Effector memory CD8-positive, alpha-beta T cell (primary cell): ENCODE measurements around the gene ARHGAP35.
A peak's percentile ranks its signal among the peaks of the same experiment; 100 is the strongest.
"Not testable (repeated sequence)": the region's sequence is repeated elsewhere in the genome, so short reads cannot be mapped to it uniquely, and the experiment has no call there.

Experiments
- ATAC-seq: fragments of 150-1000 bp; cut with Tn5 transposase; replicated peaks from 2 replicates; pipeline ENCODE4 v1.10.0; 2021; ENCODE audit warnings: mild to moderate bottlenecking, moderate library complexity
- DNase-seq, 3 experiments: peaks; one replicate each; pipeline ENCODE4 v3.0.0; 2021
- H3K27ac Mint-ChIP-seq, 2 donors: one replicate each; pipeline ENCODE4 v1.8.0; 2022; ENCODE audit warnings: mild to moderate bottlenecking in 2 of 2, mixed read lengths in 2 of 2, moderate library complexity in 2 of 2
- H3K27me3 Mint-ChIP-seq, 2 donors: one replicate each; pipeline ENCODE4 v1.8.0; 2022; ENCODE audit warnings: mixed read lengths in 2 of 2
- H3K36me3 Mint-ChIP-seq: one replicate; pipeline ENCODE4 v1.8.0; 2022; ENCODE audit warnings: mild to moderate bottlenecking, moderate library complexity, mixed read lengths; ENCODE audit not compliant: insufficient read depth
- H3K4me1 Mint-ChIP-seq, 2 donors: one replicate each; pipeline ENCODE4 v1.8.0; 2022; ENCODE audit warnings: low read depth in 2 of 2, mixed read lengths in 2 of 2
- H3K4me3 Mint-ChIP-seq, 2 donors: one replicate each; pipeline ENCODE4 v1.8.0; 2022; ENCODE audit warnings: mild to moderate bottlenecking in 2 of 2, mixed read lengths in 2 of 2, moderate library complexity in 2 of 2
- H3K9me3 Mint-ChIP-seq, 2 donors: one replicate each; pipeline ENCODE4 v1.8.0; 2022; ENCODE audit warnings: mixed read lengths in 2 of 2

Gene ARHGAP35

GRCh38 chr19:46850228-46851203 lies 10.3 kb upstream of the ARHGAP35 start, which contains the start of gene AP2S1:
TSS of gene AP2S1 (minus strand) at chr19:46850846. CDS start at chr19:46850766, 80 bp downstream.
- peak within 1 kb of the TSS; percentile 89 to 91 for H3K4me3 Mint-ChIP-seq
- no peaks in the 10 kb centered on the region for H3K9me3 Mint-ChIP-seq
- H3K27me3 Mint-ChIP-seq, result no peaks in the 10 kb centered on the region
- DNase-seq (peak; percentile 91 to 94 (median 93)), ATAC-seq (peak; percentile 94)
- H3K36me3 Mint-ChIP-seq, result peaks cover 28% of the 10 kb centered on the region
- peak within 1 kb of the TSS; percentile 87 to 94 for H3K27ac Mint-ChIP-seq
- H3K4me1 Mint-ChIP-seq, result peaks cover 20 to 24% of the 10 kb centered on the region in 2 donors

DNA sequence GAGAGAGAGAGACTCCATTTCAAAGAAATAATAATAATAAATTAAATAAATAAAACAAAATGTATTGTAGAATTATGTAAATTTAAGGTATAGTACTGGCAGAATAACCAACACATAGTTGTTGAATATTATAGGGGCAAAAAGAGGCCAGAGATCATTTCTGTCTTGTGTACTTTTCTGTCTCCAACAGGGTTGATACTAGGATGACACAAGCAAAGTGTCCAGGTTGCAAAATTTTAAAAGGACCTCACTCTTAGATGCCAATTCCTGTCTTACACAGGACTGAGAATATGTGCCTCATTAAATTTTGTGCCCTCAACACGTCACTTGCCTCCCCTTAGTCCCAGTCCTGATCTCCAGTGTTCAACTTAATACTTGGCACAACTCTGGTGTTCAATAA lies 8.0 kb upstream of the ARHGAP35 start:
- Mint-ChIP-seq H3K4me1 (peaks cover 24 to 29% of the 10 kb centered on the region in 2 donors), H3K27ac (no peak overlapping the region), H3K27me3 (no peaks in the 10 kb centered on the region), H3K9me3 (no peaks in the 10 kb centered on the region), H3K36me3 (peaks cover 17% of the 10 kb centered on the region), H3K4me3 (no peak overlapping the region)
- ATAC-seq (no peak), DNase-seq (no peak)

DNA sequence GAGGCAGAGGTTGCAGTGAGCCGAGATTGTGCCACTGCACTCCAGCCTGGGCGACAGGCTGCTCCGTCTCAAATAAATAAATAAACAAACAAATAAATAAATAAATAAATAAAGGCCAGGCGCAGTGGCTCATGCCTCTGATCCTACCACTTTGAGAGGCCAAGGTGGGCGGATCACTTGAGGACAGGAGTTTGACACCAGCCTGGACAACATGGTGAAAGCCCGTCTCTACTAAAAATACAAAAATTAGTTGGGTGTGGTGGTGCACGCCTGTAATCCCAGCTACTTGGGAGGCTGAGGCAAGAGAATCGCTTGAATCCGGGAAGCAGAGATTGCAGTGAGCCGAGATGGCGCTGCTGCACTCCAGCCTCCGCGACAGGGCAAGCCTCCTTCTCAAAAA lies 6.1 kb upstream of the ARHGAP35 start:
- peaks cover 16% of the 10 kb centered on the region for H3K36me3 Mint-ChIP-seq
- not testable (repeated sequence) for H3K4me3 Mint-ChIP-seq, H3K27me3 Mint-ChIP-seq, H3K9me3 Mint-ChIP-seq, H3K27ac Mint-ChIP-seq, DNase-seq, ATAC-seq
- peaks cover 21 to 24% of the 10 kb centered on the region in 2 donors for H3K4me1 Mint-ChIP-seq

DNA sequence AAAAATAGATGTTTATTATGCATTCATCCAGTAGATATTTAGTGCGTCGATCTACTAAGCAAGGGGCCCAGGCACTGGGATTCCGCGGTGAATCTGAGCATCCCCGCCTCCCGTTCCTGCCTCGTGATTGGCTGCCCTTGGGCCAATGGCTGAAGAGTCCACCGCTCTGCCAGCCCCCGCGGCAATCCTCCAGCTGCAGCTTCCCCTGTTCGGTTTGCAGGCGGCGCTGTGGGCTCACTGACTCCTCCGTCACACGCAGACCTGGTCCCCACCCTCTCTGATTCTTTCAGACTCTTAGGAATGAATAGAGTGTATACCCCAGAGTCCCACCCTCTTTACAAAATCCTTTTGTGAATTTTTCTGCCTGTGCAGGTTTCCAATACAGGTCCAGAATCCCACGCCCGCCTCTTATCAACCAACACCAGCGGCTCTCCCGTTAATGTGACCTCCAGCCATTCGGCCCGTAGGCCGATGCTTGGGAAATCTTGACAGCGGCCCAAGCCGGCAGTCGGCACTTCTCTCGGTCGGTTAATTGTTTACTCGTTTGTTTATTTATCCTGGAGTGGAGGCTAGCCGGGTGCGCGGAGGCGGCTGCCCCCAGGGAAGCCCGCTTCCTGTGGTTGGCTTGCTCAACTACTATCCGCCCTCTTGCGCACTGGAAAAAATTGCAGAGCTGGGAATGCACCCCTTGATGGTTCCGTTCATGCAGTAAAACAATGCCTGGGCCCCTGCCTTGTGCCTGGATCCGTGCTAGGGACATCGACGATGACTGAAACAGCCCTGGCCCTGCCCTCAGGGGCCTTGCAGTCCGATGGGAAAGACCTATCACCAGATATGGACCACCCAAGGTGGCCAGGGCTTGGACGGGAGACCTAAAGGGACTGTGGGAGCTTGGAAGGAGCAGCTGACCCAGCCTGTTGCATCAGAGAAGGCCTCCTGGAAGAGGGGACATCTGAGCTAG lies 4.5 kb upstream of the ARHGAP35 start:
- Mint-ChIP-seq H3K4me1 (peaks cover 14 to 16% of the 10 kb centered on the region in 2 donors), H3K9me3 (no peaks in the 10 kb centered on the region), H3K36me3 (peaks cover 21% of the 10 kb centered on the region), H3K4me3 (peak overlapping the region; percentile 42 to 71), H3K27ac (peak overlapping the region in 1 of 2 donors; percentile 8), H3K27me3 (no peaks in the 10 kb centered on the region)
- peak; percentile 65 for ATAC-seq
- peak; percentile 82 to 88 (median 85) for DNase-seq

DNA sequence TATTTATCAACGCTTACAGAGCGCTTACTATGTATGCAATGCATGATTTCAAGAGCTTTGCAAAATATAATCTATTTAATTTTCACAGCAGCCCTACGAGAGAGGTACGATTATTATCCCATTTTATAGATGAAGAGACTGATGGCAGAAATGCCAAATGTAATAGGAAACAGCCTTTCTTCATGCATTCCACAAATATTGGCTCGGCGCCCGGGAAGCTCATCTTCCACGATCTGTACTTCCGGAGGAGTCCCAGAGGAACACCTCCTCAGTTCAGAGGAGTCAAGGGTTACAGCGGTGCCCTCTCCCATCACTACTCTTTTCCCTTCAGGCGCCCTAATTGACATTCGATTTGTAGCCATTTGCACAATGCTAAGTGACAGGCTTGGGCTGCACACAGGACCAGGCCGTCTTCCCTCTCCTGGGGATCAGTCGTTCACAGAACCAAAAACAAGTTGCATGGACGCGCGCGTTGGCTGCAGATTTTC lies 1.1 kb upstream of the ARHGAP35 start:
- Mint-ChIP-seq H3K4me3 (no peak overlapping the region), H3K27ac (peak overlapping the region; percentile 77 to 88), H3K4me1 (peaks cover 14 to 16% of the 10 kb centered on the region in 2 donors), H3K36me3 (peaks cover 21% of the 10 kb centered on the region), H3K27me3 (no peaks in the 10 kb centered on the region), H3K9me3 (no peaks in the 10 kb centered on the region)
- no peak for DNase-seq
- no peak for ATAC-seq

DNA sequence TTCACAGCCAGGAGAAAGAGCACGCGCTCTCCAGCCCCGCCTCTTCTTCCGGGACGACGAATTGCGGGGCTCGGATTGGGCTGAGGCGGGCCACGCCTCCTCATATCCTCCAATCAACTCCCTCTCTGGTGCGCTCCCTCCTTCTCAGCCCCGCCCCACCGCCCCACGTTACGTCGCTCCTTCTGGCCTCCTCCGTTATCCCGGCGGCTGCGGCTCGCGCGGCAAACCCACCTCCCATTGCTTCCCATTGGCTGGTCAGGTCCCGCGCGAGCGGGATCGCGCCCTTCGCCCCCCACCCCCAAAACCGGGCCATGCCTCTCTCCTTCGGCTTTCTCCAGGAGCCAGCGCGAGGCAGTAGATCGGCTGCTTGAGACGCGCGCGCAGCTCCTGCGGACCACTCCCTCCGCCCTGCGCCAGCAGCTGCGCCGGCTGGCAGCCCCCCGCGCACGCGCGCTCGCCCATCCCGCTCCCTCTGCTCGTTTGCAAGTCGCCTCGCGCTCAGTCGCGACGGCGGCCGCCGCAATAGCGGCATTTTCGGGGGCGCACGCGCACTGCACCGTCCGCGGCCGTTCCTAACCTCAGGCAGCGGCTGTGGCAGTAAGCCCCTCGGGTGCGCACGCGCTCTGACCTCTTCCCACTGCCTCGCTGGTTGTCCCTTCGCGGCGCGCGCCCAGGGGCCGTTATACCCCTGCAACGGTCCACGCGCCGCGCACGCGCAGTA lies 512 bp upstream of the ARHGAP35 start:
- Mint-ChIP-seq H3K9me3 (no peaks in the 10 kb centered on the region), H3K27ac (peak overlapping the region; percentile 77 to 88), H3K36me3 (peaks cover 18% of the 10 kb centered on the region), H3K4me1 (peaks cover 15 to 16% of the 10 kb centered on the region in 2 donors), H3K27me3 (no peaks in the 10 kb centered on the region), H3K4me3 (no peak overlapping the region)
- DNase-seq, result peak; percentile 87 to 90 (median 90)
- ATAC-seq, result peak; percentile 78

DNA sequence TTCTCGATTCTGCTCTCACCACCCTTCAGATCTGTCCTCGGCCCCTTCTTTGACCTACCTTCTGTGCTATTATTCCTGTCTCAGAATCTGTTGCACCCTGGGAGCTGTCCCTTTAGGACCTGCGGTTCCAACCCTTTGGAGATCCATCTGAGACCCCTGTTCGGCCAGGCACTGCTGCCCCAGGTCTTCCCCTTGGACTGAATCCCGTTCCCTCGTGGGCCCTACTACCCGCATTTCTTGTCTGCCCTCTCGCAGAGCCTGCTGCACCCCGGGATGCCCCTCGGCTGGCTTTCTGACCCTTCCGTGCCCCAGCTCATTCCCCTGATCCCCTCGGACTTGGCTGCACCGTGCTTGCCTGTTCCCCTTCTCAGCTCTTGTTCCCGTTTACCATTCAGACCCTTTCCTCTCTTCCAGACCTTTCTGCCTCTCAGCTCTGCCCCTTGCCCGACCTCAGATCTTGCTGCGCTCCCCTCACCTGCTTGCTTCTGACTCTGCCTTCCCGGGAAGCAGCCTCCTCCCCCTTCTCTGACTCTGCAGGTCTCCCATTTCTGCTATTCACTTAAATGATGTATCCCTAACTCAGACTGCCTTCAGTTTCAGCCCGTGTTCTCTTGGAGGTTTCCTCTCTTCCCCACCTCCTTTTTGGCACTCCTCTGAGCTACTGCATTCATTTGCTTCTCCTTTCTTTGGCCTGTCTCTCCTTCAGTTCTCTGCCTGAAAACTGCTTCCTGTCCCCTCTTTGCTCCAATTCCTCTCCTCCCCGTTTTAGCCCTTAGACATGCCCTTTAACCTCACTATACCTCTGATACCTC lies 1.1 kb downstream of the ARHGAP35 start:
- no peak overlapping the region for H3K27ac Mint-ChIP-seq
- H3K4me1 Mint-ChIP-seq, result peaks cover 5 to 15% of the 10 kb centered on the region in 2 donors
- no peaks in the 10 kb centered on the region for H3K27me3 Mint-ChIP-seq
- no peak for DNase-seq
- H3K4me3 Mint-ChIP-seq, result no peak overlapping the region
- H3K36me3 Mint-ChIP-seq, result peaks cover 11% of the 10 kb centered on the region
- no peaks in the 10 kb centered on the region for H3K9me3 Mint-ChIP-seq
- no peak for ATAC-seq

DNA sequence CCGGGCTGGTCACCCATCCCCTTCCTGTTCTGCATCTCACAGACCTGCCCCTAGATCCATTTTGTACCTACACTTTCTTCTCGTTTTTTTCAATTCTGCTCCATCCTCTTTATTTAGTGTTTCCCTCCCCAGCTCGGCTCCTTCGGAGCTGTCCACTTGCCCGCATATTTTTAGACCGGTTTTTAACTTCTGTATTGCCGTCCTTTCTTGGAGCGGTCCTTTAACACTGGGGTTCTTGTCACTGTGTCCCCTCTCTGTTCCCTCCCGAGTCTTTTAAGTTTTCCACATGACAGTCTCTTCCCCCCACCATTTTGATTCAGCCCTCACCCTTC lies 1.7 kb downstream of the ARHGAP35 start:
- no peak for DNase-seq
- Mint-ChIP-seq H3K36me3 (peaks cover 11% of the 10 kb centered on the region), H3K4me1 (peaks cover 5 to 19% of the 10 kb centered on the region in 2 donors), H3K27ac (no peak overlapping the region), H3K27me3 (no peaks in the 10 kb centered on the region), H3K4me3 (no peak overlapping the region), H3K9me3 (no peaks in the 10 kb centered on the region)
- ATAC-seq, result no peak

DNA sequence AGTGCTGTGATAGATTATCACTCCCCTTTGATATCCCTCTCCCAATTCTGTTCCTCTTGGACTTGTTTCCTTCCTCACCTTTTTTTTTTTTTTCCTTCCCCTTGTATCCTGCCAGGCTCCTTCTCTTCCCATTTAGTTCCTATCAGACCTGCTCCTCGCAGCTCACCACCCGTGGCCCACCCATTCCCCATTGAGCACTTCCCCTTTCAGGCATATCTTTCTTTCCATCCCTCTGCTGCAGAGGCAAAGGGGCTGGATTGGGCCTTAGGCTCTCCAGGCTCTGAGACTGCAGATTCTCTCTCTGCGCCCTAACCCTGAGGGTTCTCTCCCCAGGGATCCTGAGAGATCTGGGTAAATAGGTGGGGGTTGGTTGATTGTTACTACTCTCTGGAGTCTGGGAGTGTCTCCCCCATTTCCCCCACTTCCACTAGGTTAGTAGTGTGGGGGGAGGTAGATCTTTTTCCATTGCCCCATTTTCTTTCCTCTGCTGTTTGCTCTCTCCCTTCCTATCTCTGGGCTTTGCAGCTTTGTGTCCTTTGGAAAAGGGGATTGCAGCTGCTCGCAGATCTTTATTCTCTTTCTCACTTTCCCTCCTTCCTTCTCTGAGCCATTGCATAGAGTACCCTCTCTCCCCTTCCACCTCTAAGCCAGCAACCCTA lies 2.3 kb downstream of the ARHGAP35 start:
- no peaks in the 10 kb centered on the region for H3K9me3 Mint-ChIP-seq
- no peaks in the 10 kb centered on the region for H3K27me3 Mint-ChIP-seq
- no peak overlapping the region for H3K27ac Mint-ChIP-seq
- H3K4me3 Mint-ChIP-seq, result no peak overlapping the region
- peaks cover 11% of the 10 kb centered on the region for H3K36me3 Mint-ChIP-seq
- ATAC-seq (no peak), DNase-seq (no peak)
- H3K4me1 Mint-ChIP-seq, result peaks cover 7 to 23% of the 10 kb centered on the region in 2 donors

DNA sequence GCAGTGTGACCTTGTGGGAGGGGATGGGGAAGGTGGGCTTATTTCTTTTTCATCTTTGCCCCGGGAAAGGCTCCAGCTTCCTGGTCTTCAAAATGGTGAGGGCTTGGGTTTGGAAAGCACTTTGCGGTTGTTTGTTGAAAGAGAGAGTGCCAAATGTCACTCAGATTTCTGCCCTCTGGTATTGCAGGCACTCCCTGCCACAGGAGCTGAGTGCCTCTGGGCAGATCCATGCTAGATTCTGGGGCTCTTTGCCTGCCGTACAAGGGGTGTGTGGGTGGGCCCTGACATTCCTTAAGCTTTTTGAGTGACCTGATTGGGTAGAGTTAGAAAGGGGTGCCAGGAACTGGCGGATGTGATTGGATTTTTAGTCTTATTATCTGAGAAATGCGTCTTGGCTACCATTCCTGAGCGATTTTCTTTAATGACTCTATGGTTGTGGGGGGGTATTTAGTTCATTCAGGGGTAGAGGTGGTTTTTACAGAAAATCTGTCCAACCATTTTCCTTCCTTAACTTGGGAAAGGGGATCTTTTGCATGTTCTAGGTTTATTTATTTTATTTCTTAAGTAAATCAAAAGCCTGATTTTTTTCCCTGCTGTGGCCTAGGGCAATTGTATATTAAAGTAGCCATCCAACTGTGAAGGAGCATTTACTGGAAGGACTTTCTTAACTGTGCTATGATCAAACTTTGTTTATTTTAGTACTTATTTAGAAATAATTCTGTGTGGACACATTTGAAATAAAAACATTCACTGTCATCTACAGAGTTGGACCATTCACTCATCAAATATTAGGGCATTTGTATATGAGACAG lies 3.2 kb downstream of the ARHGAP35 start:
- DNase-seq (no peak), ATAC-seq (no peak)
- Mint-ChIP-seq H3K36me3 (peaks cover 11% of the 10 kb centered on the region), H3K4me1 (peaks cover 15 to 27% of the 10 kb centered on the region in 2 donors), H3K27ac (no peak overlapping the region), H3K9me3 (no peaks in the 10 kb centered on the region), H3K27me3 (no peaks in the 10 kb centered on the region), H3K4me3 (no peak overlapping the region)

DNA sequence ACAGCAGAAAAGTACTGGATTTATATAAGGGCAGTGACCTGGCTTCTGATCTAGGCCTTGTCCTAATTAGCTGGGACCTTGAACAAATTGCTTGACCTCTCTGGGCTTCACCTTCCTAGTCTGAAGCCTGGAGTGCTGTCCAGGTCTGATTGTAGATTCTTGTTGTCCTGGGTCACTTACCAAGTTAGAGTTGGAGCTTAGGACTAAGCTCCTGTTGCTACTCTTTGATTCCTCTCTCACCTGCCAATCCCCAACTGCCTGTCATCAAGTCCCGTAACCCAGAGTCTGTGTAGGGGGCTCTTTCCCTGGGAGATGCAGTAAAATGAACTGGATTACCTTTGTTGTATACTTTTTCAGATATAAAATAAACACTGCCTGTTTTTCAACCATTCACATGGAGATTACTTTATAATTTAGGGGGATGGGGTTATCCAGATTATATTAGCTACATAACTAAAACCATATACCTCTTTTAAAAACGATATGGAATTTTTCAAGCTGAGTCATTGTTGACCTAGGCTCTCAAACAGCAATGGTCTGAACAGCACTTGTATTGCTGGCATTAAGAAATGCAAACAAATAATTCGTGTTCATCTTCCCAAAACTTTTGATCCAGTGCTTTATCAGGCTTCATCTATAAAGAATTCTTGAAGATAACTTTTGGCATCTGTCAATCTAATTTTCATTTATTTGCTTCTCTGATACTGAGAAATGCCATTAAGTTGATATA lies 5.8 kb downstream of the ARHGAP35 start:
- no peaks in the 10 kb centered on the region for H3K36me3 Mint-ChIP-seq
- peaks cover 24% of the 10 kb centered on the region in 2 donors for H3K4me1 Mint-ChIP-seq
- ATAC-seq, result no peak
- no peaks in the 10 kb centered on the region for H3K27me3 Mint-ChIP-seq
- peak overlapping the region in 1 of 2 donors; percentile 15 for H3K4me3 Mint-ChIP-seq
- no peaks in the 10 kb centered on the region for H3K9me3 Mint-ChIP-seq
- peak overlapping the region; percentile 54 to 66 for H3K27ac Mint-ChIP-seq
- no peak for DNase-seq
